HG03280 (cell line): ENCODE measurements around the gene GNMT.

Experiments
- ATAC-seq: cut with Tn5 transposase; IDR thresholded peaks from one replicate; pipeline ENCODE4 v1.9.1; 2021; ENCODE audit warnings: mild to moderate bottlenecking, moderate library complexity; ENCODE audit not compliant: unreplicated experiment

The GNMT gene

GRCh38 chr6:43009124-43009523 is 48.6 kb downstream of the GNMT start:
- no peak for ATAC-seq

DNA sequence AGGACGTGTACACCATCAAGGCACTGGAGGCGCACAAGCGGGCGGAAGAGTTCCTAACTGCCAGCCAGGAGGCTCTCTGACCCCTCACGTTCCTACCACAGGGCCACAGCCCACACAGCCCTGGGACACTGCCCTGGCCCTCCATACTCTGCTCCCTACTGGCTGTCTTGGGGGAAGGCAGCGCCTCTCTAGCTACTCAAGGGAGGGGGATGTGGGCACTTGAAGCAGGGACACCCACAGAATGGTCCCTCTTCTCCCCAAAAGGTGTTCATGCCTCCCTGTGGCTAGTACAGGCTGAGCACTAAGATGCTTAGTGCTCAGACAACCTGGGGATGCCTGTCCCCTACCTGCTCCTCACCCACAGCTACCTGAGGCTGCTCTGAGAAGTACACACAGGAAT is 50.7 kb downstream of the GNMT start:
- ATAC-seq, result no peak

- ATAC-seq, result no peak
These were observed 51.8 kb downstream of the GNMT start for GRCh38 chr6:43012364-43012763.

- ATAC-seq, result no peak
These were observed 52.7 kb downstream of the GNMT start for GRCh38 chr6:43013097-43013842.
